Right ventricle myocardium superior (tissue), 1 donor: ENCODE results near the gene MRPL42. TPM values are rescaled to one million over a fixed set of nuclear protein-coding genes. Genes with fewer than 3 reads are reported as not detected.
"Not testable (repeated sequence)": the region's sequence is repeated elsewhere in the genome, so short reads cannot be mapped to it uniquely, and the experiment has no call there.

Source experiments
- ATAC-seq: fragments of 200-7000 bp; cut with Tn5 transposase; one replicate; pipeline ENCODE4 v1.9.1; 2020; ENCODE audit warnings: mild to moderate bottlenecking; ENCODE audit not compliant: poor library complexity
- DNase-seq: peaks from one replicate; pipeline ENCODE4 v3.0.0-alpha.2; 2020
- intact Hi-C: fragments of 100-400 bp; cut with DNase I; formaldehyde crosslinking; loops from one replicate; pipeline ENCODE4 v1.11.2; 2022
- total RNA-seq: library from RNA; stranded (reverse); fragmentation: NEBNext Ultra II Directional; extraction: Animal tissue kit (Norgen Biotek cat#: 25700); gene quantifications from one replicate; pipeline ENCODE4 v1.2.1, GENCODE V29; 2021
- donor health status: DM: no; HTN: yes; CAD: no; lungs with severe emphysema.

Gene MRPL42
- total RNA-seq, 1 donor from 2014 or later: 39.9 TPM

DNA sequence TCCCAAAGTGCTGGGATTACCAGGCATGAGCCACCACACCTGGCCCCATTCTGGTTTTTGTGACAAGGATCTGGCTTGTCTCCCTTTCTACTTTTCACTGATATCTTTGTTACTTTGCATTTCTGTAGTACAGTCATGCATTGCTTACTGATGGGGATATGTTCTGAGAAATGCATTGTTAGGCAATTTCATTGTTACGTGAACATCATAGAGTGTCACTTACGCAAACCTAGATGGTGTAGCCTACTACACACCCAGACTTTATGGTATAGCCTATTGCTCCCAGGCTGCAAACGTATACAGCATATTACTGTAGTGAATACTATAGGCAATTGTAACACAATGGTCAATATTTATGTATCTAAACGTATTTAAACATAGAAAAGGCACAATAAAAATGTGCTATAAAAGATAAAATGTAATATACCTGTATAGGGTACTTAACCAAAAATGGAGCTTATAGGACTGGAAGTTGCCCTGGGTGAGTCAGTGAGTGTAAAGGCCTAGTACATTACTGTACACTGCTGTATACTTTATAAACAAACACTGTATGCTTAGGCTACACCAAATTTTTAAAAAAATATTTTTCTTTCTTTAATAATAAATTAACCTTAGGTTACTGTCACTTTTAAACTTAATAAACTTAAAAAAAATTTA lies 16.0 kb downstream of the MRPL42 start:
- intact Hi-C loops: no loop called here
- DNase-seq: no peak
- ATAC-seq: no peak

DNA sequence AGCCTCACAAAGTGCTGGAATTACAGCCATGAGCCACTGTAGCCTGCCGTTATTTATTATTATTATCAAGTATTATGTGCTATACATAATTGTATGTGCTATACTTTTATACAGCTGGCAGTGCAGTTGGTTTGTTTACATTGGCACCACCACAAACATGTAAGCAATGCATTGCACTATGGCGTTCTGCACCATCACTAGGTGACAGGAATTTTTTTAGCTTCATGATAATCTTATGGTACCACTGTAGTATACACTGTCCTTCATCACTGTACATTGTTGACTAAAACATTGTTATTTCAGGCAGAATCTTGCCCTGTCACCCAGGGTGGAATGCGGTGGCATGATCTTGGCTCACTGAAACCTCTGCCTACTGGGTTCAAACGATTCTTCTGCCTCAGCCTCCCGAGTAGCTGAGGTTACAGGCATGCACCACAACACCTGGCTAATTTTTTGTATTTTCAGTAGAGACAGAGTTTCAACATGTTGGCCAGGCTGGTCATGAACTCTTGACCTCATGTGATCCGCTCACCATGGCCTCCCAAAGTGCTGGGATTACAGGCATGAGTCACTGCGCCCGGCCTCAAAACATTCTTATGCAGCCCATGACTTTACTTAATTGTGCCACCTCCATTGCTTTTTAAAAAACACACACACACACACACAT lies 17.1 kb downstream of the MRPL42 start:
- intact Hi-C loops: no loop called here
- ATAC-seq (no peak), DNase-seq (no peak)

DNA sequence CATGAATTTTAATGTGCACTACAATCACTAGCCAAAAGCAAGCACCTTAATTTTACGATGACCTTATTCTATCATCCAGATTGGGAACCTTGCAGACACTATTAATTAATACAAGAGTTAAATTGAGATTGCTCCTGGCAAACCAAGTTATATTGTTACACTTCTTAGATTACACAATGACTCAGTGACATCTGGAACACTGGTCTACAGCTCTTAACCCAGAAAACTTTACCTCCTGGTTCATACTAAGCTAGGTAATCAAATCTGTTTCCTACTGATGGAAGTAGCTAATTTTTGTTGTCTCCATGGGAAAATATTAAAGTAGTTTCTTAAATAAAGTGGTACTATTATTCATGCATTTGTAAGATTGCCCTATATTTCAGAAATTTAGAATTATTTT lies 25.5 kb downstream of the MRPL42 start:
- intact Hi-C loops, ATAC-seq, DNase-seq: not testable (repeated sequence)

DNA sequence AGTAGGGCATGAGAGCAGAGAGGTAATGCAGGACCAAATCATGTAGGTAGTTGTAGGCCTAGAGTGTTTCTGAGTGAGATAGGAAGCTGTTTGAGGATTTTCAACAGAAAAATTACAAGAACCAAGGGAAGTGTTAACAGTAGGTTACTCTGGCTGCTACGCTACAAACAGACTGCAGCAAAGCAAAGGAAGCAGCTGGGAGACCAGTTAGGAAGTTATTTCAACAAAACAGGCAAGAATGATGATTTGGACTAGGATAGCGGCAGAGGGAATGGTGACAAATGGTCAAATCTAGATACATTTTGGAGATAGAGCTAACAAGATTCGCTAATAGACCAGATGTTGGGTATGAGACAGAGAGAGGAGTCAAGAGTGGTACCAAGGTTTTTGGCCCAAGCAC lies 26.8 kb downstream of the MRPL42 start:
- DNase-seq (no peak), ATAC-seq (no peak)
- intact Hi-C loops: no loop called here

DNA sequence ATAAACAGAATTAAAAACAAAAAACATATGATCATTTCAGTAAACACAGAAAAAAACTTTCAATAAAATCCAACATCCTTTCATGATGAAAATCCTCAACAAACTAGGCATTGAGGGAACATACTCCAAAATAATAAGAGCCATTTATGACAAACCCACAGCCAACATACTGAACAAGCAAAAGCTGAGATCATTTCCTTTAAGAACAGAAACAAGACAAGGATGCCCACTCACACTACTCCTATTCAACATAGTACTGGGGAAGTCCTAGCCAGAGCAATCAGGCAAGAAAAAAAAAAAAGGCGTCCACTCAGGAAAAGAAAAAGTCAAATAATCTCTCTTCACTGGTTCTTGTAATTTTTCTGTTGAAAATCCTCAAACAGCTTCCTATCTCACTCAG lies 30.1 kb downstream of the MRPL42 start:
- intact Hi-C loops: no loop called here
- ATAC-seq (no peak), DNase-seq (no peak)

DNA sequence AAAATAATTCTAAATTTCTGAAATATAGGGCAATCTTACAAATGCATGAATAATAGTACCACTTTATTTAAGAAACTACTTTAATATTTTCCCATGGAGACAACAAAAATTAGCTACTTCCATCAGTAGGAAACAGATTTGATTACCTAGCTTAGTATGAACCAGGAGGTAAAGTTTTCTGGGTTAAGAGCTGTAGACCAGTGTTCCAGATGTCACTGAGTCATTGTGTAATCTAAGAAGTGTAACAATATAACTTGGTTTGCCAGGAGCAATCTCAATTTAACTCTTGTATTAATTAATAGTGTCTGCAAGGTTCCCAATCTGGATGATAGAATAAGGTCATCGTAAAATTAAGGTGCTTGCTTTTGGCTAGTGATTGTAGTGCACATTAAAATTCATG lies 31.5 kb downstream of the MRPL42 start:
- intact Hi-C loops, DNase-seq, ATAC-seq: not testable (repeated sequence)

DNA sequence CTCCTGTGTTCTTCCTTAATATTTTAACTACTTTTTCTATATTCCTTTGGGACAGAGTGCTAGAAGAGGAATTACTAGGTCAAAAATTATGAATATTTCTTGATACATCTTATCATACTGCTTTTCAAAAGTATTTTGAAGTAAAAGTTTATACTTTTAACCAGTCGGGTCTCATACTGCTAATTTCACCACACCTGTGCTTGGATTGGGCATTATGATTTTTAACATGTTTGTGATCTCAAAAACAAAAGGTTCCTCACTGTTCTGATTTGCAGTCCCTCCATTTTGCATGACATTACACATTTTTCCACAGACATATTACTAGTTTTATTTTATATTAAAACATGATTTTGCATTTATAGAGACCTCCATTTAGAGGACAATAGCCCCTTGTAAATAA lies 32.9 kb downstream of the MRPL42 start:
- ATAC-seq (no peak), DNase-seq (no peak)
- intact Hi-C loops: loop anchor here (10.0 kb wide), 1 partner anchor 485 kb away; no protein-coding TSS in a partner anchor

DNA sequence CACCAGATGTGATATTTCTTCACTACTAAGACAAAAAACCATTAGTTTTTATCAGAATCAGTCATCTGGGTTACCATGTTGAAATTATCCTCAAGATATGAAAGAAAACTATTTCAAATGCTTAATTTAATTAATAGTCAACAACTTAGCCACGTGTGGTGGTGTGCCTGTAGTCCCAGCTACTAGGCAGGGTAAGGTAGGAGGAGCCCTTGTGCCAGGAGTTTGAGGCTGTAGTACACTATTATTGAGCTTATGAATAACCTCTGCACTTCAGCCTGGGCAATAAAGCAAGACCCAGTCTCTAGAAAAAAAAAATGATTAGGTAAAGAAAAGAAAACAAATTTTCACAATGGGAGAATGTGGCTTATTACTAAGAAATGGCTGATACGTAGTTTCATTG lies 33.4 kb downstream of the MRPL42 start:
- intact Hi-C loops: loop anchor here (10.0 kb wide), 1 partner anchor 484 kb away; no protein-coding TSS in a partner anchor
- DNase-seq: no peak

DNA sequence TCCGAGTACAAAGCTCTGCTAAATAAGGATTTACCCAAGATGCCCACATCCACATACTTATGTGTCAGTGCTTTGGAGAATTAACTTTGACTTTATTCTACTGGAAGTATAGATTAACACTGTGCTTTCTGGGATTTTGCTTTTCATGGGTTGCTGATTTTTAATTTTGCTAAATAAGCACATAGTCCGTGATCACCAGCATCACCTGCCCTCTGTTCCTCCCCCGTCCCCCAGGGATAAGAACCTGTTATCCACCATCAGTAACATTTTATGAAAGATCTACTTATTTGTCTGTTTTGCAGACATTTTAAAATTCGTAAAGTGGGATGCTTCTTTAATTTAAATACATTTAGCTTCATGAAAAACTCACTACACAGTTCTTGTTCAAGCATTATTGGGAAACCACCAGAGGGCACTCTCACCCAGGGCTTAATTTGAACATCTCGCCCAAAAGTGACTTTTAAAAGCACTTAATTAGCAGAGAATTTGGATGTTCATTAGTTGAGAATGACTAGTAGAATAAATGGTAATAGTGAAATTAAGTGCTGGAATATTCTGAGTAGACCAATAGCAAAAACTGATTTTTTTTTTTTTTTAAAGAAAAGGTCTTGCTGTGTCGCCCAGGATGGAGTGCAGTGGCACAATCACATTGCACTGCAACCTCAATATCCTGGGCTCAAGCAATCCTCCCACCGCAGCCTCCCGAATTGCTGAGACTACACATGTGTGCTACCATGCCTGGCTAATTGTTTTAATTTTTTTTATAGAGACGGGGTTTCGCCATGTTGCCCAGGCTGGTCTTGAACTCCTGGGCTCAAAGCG lies 35.7 kb downstream of the MRPL42 start:
- ATAC-seq (no peak), DNase-seq (no peak)
- intact Hi-C loops: loop anchor here (2.0 to 10.0 kb wide), 2 partner anchors 482 to 598 kb away; no protein-coding TSS in a partner anchor

More for the DNA sequence above, 33.4 kb downstream of the MRPL42 start:
- ATAC-seq: no peak

DNA sequence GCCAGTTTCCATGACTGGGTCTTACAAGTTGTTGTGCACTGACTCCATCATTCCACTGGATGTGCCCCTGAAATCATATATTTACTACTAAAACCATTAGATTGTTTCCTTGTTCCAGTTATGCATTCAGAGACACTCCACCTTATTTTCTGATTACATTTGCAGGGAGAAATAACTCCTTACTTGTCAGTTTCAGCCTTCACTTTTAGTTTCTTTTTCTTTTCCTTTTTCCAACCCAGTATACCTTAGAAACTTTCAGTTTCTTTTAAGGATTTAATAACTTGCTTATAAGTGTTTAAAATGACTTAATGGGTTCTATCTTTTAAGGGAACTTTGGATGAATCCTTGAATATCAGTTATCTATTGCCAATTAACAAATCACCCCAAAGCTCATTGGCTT lies 39.9 kb downstream of the MRPL42 start:
- intact Hi-C loops: loop anchor here (10.0 kb wide), 1 partner anchor 478 kb away; no protein-coding TSS in a partner anchor
- ATAC-seq (no peak), DNase-seq (no peak)

DNA sequence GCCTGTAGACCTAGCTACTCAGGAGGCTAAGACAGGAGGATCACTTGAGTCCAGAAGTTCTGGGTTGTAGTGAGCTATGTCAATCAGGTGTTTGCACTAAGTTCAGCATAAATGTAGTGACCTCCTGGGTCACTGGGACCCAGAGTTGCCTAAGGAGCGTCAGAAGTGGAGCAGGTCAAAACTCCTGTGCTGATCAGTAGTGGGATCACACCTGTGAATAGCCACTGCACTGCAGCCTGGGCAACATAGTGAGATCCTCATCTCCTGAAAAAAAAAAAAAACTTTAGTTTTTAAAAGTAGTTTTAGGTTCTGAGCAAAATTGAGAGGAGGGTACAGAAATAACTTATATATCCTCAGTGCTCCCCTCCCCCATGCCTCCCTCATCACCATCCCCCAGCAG lies 42.2 kb downstream of the MRPL42 start:
- intact Hi-C loops: loop anchor here (10.0 kb wide), 1 partner anchor 475 kb away; no protein-coding TSS in a partner anchor
- ATAC-seq (no peak), DNase-seq (no peak)

DNA sequence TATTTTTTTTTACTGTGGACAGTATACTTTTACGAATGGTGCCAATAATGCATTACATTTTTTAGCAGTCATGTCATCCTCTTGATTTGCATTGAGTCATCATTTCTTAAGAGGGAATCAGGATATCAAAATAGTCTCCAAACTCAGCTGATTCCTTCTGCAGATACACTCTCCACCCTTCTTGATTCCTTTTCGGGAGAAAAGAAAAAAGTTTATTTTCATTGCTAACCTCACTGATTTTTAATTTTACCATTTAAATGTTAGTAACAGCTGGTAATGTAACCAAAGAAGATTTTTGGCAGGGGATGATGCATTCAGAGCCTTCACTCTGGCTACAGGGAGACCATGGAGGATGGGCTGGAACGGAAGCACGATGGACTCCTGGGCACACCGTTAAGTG lies 47.5 kb downstream of the MRPL42 start:
- no peak for ATAC-seq
- intact Hi-C loops: no loop called here

DNA sequence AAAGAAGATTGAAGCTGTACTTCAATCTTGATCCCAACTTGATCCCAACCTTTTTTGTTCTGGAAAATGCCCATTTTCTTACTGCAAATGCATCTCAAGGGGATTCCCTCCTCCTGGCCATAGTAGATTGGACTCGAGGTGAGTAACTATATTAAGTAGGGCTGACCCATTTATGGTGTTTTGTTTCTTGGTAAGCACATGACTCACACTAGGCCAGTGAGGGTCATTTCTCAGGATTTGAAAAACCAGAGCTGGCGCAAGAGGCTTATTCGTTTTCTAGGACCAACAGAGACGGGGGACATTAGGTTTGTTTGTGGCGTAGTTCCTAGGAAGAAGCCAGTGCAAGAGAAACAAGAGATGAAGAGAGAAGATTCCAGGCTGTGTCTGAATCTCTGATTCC lies 51.4 kb downstream of the MRPL42 start:
- intact Hi-C loops: no loop called here
- DNase-seq: no peak
- no peak for ATAC-seq

More for the DNA sequence above, 47.5 kb downstream of the MRPL42 start:
- no peak for DNase-seq

DNA sequence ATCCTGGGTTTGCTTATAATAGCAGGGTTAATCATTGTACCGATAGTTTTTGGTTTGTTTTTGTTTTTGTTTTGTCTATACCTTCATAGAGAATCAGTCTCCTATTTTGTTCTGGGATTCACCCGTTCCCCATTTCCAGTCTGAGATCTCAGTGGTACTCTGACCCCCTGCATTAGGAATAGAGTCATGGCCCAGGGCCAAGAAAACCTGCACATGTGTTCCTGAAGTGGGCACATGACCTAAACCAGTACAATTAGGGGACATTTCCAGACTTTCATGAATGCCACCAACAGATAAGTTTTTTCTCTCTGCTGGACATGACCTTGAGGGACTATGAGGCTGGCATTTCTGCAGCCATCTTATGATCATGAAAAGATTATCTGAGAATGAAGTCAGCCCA lies 52.5 kb downstream of the MRPL42 start:
- intact Hi-C loops: no loop called here
- ATAC-seq: no peak
- DNase-seq: no peak

DNA sequence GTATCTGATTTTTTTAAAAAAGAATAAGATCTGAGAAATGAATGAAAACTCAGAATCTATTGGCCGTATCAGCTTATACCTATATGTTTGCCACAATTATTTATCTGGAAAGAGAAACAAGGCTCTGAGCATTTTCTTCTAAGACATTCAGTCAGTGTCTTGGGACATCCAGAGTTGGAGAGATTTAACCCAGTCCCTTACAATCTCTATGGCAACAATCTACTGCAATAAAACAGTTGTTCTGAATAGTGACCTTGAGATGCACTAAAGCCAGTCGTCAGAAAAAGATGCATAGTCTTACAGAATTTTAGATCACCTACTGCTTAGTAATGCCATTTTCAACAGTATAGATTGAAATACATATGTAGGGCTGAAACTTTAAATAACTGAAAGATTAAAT lies 53.1 kb downstream of the MRPL42 start:
- no peak for ATAC-seq

DNA sequence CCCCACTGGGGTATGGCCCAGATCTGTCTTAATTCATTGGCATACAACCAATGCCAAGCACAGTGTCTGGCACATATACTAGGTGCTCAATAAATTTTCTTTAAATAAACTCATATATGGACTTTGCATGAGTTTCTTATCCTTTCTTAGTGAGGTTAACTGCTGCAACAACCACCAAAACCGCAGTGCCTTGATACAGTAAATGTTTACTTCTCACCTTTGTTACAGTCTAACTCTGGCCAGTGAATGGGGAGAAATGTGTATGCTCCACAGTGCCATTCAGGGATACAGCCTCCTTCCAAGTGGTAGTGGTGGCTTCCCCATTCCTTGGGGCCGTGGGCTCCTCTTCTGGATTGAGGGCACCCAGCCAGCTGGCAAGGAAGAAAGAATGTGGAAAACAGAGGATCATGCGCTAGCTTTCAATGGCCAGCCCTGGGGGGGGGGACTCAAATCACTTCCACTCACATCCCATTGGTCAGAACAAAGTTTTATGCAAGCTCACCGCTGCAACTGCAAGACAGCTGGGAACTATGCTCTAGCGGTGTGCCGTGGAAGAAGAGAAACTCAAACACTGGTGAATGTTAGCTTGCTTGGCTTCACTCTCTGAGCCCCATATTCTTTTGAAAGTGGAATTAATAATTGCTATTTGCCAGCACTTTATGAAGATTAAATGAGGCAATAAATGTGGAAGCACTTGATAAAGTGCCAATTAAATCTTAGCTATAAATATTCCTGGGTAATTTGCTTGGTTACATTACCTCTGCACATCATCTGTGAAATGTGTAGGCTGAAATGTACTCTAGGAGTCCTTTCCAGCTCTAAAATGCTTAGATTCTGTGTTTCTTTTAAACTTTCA lies 54.1 kb downstream of the MRPL42 start:
- no peak for DNase-seq

More for the DNA sequence above, 53.1 kb downstream of the MRPL42 start:
- intact Hi-C loops: no loop called here
- DNase-seq: no peak

DNA sequence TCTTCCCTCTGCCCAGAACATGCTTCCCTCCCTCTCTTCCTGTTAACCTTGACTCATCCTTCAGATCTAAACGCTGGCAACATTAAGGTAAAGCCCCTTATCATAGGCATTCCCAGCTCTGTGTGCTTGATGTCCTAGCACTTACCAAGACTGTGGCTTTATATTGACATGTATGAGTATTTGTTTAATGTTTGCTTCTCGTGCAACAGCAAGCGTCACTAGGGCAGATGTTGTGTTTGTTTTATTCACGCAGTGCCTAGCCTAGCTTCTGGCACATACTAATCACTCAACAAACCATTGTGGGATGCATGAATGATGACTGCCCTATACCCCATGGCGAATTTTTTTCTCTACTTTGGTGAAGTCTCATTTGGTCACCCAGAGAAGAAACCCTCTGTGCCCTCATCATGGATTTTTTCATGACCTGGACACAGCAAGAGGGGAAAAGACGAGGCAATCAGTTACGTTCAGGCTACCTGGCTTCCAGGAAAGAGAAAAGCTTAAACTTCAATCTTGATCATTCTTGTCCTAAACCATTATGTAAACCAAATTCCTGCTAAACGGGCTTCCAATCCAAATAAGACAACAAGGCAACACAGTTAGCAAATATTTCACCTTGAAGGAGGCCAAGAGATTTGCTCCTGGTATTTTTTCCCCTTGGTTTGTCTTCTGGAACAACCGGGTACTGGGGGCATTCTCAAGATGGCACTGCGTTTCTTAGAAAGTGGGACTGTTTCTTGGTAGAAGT lies 57.2 kb downstream of the MRPL42 start:
- no peak for DNase-seq
- intact Hi-C loops: no loop called here
- ATAC-seq: no peak

More for the DNA sequence above, 54.1 kb downstream of the MRPL42 start:
- intact Hi-C loops: no loop called here
- no peak for ATAC-seq
